Coronary artery (tissue), 2 donors: ENCODE measurements around the gene MED9.

Experiments used
- DNase-seq: peaks from one replicate; pipeline ENCODE4 v3.0.0-alpha.2; 2017; ENCODE audit warnings: low spot score
- H3K27ac ChIP-seq, 2 donors: fragments of 200-600 bp; sonication (generic); one replicate each; pipeline ENCODE4 v1.5.1; 2016 to 2019
- H3K4me3 ChIP-seq: fragments of 200-600 bp; sonication (generic); 2 replicates; pipeline ENCODE4 v1.5.1; 2016; ENCODE audit warnings: mild to moderate bottlenecking, moderate library complexity
- TF ChIP-seq, protein P1 (sequence below): fragments of 200-600 bp; sonication (generic); IDR thresholded peaks from one replicate; pipeline ENCODE4 v1.5.1; 2019; ENCODE audit warnings: antibody characterized with exemption

MED9 gene

GRCh38 chr17:17508646-17509591 lies 32.1 kb downstream of the MED9 start:
- no peak for DNase-seq
- H3K4me3 ChIP-seq = no peak overlapping the region
- no peak overlapping the region for H3K27ac ChIP-seq
- TF ChIP-seq, protein P1, sequence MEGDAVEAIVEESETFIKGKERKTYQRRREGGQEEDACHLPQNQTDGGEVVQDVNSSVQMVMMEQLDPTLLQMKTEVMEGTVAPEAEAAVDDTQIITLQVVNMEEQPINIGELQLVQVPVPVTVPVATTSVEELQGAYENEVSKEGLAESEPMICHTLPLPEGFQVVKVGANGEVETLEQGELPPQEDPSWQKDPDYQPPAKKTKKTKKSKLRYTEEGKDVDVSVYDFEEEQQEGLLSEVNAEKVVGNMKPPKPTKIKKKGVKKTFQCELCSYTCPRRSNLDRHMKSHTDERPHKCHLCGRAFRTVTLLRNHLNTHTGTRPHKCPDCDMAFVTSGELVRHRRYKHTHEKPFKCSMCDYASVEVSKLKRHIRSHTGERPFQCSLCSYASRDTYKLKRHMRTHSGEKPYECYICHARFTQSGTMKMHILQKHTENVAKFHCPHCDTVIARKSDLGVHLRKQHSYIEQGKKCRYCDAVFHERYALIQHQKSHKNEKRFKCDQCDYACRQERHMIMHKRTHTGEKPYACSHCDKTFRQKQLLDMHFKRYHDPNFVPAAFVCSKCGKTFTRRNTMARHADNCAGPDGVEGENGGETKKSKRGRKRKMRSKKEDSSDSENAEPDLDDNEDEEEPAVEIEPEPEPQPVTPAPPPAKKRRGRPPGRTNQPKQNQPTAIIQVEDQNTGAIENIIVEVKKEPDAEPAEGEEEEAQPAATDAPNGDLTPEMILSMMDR = no peak

DNA sequence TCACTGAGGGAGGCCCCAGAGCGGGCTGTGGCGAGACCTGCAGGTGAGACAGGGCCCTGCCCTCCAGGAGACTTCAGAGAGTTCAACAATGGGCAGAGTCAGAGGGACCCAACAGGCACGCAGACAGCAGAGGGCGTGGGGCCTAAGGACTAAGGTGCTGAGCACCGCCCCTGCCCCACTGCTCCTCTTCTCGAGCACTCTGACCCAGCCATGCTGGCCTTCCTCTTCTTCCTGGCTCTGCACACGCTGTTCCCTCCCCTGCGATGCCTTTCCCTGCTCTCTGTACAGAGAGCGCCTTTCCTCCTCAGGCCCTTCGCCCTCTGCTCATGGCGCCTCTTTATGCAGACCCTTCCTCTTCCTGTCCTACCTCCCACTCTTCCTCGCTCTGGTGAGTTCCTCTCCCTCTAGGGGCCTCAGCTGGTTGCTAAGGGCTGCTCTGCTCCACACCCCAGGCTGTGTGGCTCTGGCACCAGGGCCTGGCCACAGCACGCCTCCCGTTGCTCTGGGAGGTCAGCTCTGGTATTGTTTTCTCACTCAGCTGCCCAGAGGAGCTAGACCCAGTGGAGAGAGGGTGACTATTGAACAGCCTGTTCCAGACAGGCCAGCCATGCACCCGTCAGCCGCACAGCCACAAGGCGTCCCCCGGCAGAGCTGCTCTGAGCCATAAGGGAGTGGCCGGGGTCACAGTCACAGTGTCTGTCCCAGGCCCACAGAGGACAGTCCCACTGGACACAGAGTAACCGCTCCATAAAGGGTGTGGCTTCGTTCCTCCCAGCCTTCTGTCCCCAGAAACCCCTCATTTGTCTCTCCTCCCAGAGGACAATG lies 33.0 kb downstream of the MED9 start:
- Histone ChIP-seq H3K4me3 (no peak overlapping the region), H3K27ac (no peak overlapping the region)
- TF ChIP-seq, protein P1 = no peak
- DNase-seq = no peak

- no peak for DNase-seq
- Histone ChIP-seq H3K27ac (no peak overlapping the region), H3K4me3 (no peak overlapping the region)
- TF ChIP-seq, protein P1 = no peak
Observed at GRCh38 chr17:17510456-17511292, 33.9 kb downstream of the MED9 start.

GRCh38 chr17:17511293-17511741 lies 34.5 kb downstream of the MED9 start:
- TF ChIP-seq, protein P1 = no peak
- no peak for DNase-seq
- H3K4me3 ChIP-seq = no peak overlapping the region
- no peak overlapping the region for H3K27ac ChIP-seq

- TF ChIP-seq, protein P1 = no peak
- DNase-seq = no peak
- H3K27ac ChIP-seq = no peak overlapping the region
- no peak overlapping the region for H3K4me3 ChIP-seq
Observed at GRCh38 chr17:17511881-17512858, 35.4 kb downstream of the MED9 start.

- Histone ChIP-seq H3K27ac (no peak overlapping the region), H3K4me3 (no peak overlapping the region)
- DNase-seq = no peak
- TF ChIP-seq, protein P1 = no peak
Observed at GRCh38 chr17:17512866-17513265, 36.1 kb downstream of the MED9 start.
